ENCODE data around the gene PRM3. TPM values are rescaled to one million over a fixed set of nuclear protein-coding genes. Genes with fewer than 3 reads are reported as not detected.

PRM3 gene
- total RNA-seq, 2 experiments from 2014 or later: not detected

- POLR2A ChIA-PET: interaction anchor here (0.7 to 5.2 kb wide), 14 partner anchors 9 to 269 kb away, joined by 4 to 50 read pairs (median 10); partner anchors contain the start of gene SOCS1
- Mint-ChIP-seq H3K4me3 (peak overlapping the region; percentile 62), H3K4me1 (ENCODE audit: low read depth) (peaks cover 71% of the 10 kb centered on the region), H3K9me3 (no peaks in the 10 kb centered on the region), H3K27me3 (no peaks in the 10 kb centered on the region), H3K36me3 (no peaks in the 10 kb centered on the region), H3K27ac (peak overlapping the region; percentile 99)
- intact Hi-C loops (cut with micrococcal nuclease): loop anchor here (1.0 to 2.0 kb wide), 10 partner anchors 9 to 269 kb away; no protein-coding TSS in a partner anchor
- peak; percentile 92 for DNase-seq
- CTCF ChIA-PET: interaction anchor here (0.7 to 2.1 kb wide), 14 partner anchors 9 to 269 kb away, joined by 3 to 16 read pairs (median 4); partner anchors contain the start of gene SOCS1
These were observed 39.6 kb downstream of the PRM3 start for GRCh38 chr16:11233727-11234376.

DNA sequence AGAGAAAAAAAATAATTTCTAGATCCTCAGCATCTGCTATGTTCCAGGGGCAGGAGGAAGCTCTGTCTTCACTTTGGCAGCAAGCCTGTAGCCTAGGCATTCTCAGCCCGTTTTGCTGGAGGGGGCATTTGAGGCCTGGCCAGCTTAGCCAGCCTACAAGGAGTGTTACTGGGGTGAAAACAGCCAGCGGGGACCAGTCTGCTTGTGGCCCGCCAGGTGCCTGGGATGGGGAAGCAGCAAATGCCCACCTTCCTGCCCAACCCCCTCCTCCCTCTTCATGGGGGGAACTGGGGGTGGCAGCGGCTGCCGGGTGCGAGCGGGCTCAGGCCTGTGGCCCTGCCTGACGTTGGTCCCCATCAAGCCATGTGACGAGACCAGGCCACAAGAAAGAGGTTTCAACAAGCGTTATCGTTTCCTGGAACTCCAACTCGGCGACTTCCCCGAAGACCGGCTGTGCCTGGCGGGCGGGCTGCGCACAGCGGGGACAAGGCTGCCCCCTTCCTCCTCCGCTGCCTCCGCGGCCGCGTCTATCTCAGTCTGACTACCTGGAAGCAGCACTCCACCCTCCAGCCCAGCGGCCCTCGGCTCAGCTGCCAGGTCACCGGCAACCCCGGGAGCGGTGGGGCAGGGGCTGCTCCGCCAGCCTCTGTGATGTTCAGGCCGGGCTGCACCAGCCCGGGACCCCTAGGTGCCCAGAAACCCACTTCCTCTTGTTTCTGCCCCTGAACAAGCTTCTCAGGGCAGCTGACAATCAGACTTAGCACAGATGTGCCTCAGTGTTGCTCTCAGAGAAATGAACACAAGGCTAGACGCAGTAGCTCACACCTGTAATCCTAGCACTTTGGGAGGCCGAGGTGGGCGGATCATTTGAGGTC lies 40.3 kb downstream of the PRM3 start:
- peak; percentile 97 for DNase-seq
- H3K27me3 Mint-ChIP-seq: no peaks in the 10 kb centered on the region
- ChIA-PET POLR2A (interaction anchor here (0.7 to 5.2 kb wide), 15 partner anchors 8 to 268 kb away, joined by 3 to 50 read pairs (median 9); partner anchors contain the start of gene SOCS1), CTCF (interaction anchor here (0.7 to 2.1 kb wide), 15 partner anchors 8 to 269 kb away, joined by 3 to 16 read pairs (median 4); partner anchors contain the start of gene SOCS1)
- H3K36me3 Mint-ChIP-seq: no peaks in the 10 kb centered on the region
- peak overlapping the region; percentile 99 for H3K27ac Mint-ChIP-seq
- H3K9me3 Mint-ChIP-seq: no peaks in the 10 kb centered on the region
- H3K4me1 Mint-ChIP-seq (ENCODE audit: low read depth): peaks cover 74% of the 10 kb centered on the region
- H3K4me3 Mint-ChIP-seq: peak overlapping the region; percentile 62
- intact Hi-C loops (cut with micrococcal nuclease): loop anchor here (1.0 kb wide), 3 partner anchors 8 to 245 kb away; no protein-coding TSS in a partner anchor

- no peaks in the 10 kb centered on the region for H3K9me3 Mint-ChIP-seq
- H3K36me3 Mint-ChIP-seq: no peaks in the 10 kb centered on the region
- H3K4me3 Mint-ChIP-seq: peak overlapping the region; percentile 39
- H3K27me3 Mint-ChIP-seq: no peaks in the 10 kb centered on the region
- no peak for DNase-seq
- ChIA-PET POLR2A (interaction anchor here (0.7 to 5.2 kb wide), 9 partner anchors 8 to 268 kb away, joined by 3 to 50 read pairs (median 15); partner anchors contain the start of gene SOCS1), CTCF (interaction anchor here (1.3 to 2.1 kb wide), 5 partner anchors 14 to 268 kb away, joined by 3 to 16 read pairs (median 7); no protein-coding TSS in a partner anchor)
- intact Hi-C loops (cut with micrococcal nuclease): no loop called here
- peak overlapping the region; percentile 99 for H3K27ac Mint-ChIP-seq
- peaks cover 79% of the 10 kb centered on the region for H3K4me1 Mint-ChIP-seq (ENCODE audit: low read depth)
These were observed 41.1 kb downstream of the PRM3 start for GRCh38 chr16:11232302-11232851.

GRCh38 chr16:11231367-11231970 lies 42.0 kb downstream of the PRM3 start:
- CTCF ChIA-PET: interaction anchor here (1.0 to 1.1 kb wide), 2 partner anchors 13 to 15 kb away, joined by 3 to 4 read pairs; no protein-coding TSS in a partner anchor

GRCh38 chr16:11229906-11230305 lies 43.5 kb downstream of the PRM3 start:
- DNase-seq: no peak
- CTCF ChIA-PET: interaction anchor here (0.8 kb wide), 1 partner anchor 26 kb away, joined by 3 read pairs; the partner anchor contains the start of gene SOCS1
- intact Hi-C loops (cut with micrococcal nuclease): no loop called here
- Mint-ChIP-seq H3K4me1 (ENCODE audit: low read depth) (peaks cover 77% of the 10 kb centered on the region), H3K4me3 (no peak overlapping the region), H3K36me3 (no peaks in the 10 kb centered on the region), H3K27me3 (no peaks in the 10 kb centered on the region), H3K9me3 (no peaks in the 10 kb centered on the region), H3K27ac (peak overlapping the region; percentile 29)
- POLR2A ChIA-PET: interaction anchor here (1.5 to 5.2 kb wide), 2 partner anchors 22 to 25 kb away, joined by 4 to 47 read pairs; partner anchors contain the start of gene SOCS1

More at GRCh38 chr16:11231367-11231970, 42.0 kb downstream of the PRM3 start:
- H3K4me1 Mint-ChIP-seq (ENCODE audit: low read depth): peaks cover 71% of the 10 kb centered on the region
- intact Hi-C loops (cut with micrococcal nuclease): no loop called here
- H3K27me3 Mint-ChIP-seq: no peaks in the 10 kb centered on the region
- no peaks in the 10 kb centered on the region for H3K36me3 Mint-ChIP-seq
- no peak for DNase-seq
- POLR2A ChIA-PET: interaction anchor here (0.7 to 5.2 kb wide), 6 partner anchors 17 to 266 kb away, joined by 3 to 47 read pairs (median 4); partner anchors contain the start of gene SOCS1
- peak overlapping the region; percentile 99 for H3K27ac Mint-ChIP-seq
- H3K9me3 Mint-ChIP-seq: no peaks in the 10 kb centered on the region
- no peak overlapping the region for H3K4me3 Mint-ChIP-seq

DNA sequence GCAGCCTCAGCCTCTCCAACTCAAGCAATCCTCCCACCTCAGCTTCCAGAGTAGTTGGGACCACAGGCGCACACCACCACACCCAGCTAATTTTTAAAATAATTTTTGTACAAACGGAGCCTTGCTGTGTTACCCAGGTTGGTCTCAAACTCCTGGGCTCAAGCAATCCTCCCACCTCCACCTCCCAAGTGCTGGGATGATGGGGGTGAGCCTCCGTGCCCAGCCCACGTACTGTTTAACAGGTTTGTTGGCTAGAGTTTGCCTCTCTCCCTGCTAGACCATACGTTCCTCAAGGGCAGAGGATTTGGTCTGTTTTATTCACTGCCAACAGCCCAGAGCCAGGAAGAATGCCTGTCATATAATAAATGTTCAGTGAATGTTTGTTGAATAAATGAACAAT lies 44.0 kb downstream of the PRM3 start:
- no peaks in the 10 kb centered on the region for H3K36me3 Mint-ChIP-seq
- H3K27ac Mint-ChIP-seq: peak overlapping the region; percentile 33
- ChIA-PET CTCF (no interaction called here), POLR2A (interaction anchor here (5.2 kb wide), 1 partner anchor 26 kb away, joined by 47 read pairs; the partner anchor contains the start of gene SOCS1)
- no peak overlapping the region for H3K4me3 Mint-ChIP-seq
- intact Hi-C loops (cut with micrococcal nuclease): no loop called here
- no peaks in the 10 kb centered on the region for H3K27me3 Mint-ChIP-seq
- H3K4me1 Mint-ChIP-seq (ENCODE audit: low read depth): peaks cover 78% of the 10 kb centered on the region
- H3K9me3 Mint-ChIP-seq: no peaks in the 10 kb centered on the region
- no peak for DNase-seq

DNA sequence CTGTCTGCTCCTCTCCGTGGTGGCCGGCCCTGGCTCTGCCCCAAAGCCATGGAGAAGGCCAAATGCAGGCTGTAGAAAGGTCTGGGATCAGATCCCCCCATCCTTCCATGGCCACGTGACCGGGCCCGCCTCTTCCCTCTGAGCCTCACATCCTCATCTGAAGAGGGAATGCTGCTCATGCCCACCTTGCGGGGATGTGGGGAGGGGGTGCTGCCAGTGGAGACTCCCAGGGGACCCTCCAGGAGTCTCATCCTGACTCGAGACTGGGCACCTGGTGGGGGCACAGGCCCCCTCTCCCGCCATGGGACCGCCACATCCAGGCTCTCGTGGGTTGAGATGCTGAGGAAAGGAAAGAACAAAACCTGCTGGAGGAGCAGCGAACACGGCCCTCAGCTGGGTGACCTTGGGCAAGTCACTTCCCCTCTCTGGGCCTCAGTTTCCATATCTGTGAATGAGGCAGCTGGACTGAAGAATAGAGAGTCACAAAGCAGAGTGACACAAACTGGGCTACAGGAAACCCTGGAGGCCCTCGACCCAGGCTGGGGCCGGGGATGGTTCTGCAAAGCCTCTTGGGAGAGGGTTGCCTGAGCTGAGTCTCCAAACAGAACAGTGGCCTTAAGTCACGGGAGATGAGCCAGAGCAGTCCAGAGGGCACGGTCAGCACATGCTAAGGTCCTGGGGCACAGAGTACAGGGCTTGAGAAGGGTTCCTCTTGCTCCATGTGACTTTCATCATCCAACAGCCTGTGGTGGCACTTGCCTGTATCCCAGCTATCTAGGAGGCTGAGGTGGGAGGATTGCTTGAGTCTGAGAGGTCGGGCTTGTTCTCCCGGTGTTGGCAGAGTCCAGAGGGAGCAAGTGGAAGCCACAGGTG lies 47.5 kb downstream of the PRM3 start:
- peaks cover 2% of the 10 kb centered on the region for H3K36me3 Mint-ChIP-seq
- peaks cover 65% of the 10 kb centered on the region for H3K4me1 Mint-ChIP-seq (ENCODE audit: low read depth)
- H3K4me3 Mint-ChIP-seq: peak overlapping the region; percentile 71
- no peaks in the 10 kb centered on the region for H3K27me3 Mint-ChIP-seq
- intact Hi-C loops (cut with micrococcal nuclease): loop anchor here (1.0 to 2.0 kb wide), 7 partner anchors 7 to 261 kb away; no protein-coding TSS in a partner anchor
- H3K9me3 Mint-ChIP-seq: no peaks in the 10 kb centered on the region
- POLR2A ChIA-PET: interaction anchor here (0.8 to 3.7 kb wide), 14 partner anchors 8 to 268 kb away, joined by 4 to 129 read pairs (median 15); partner anchors contain the start of gene SOCS1
- DNase-seq: peak; percentile 47
- CTCF ChIA-PET: interaction anchor here (0.8 to 2.4 kb wide), 16 partner anchors 7 to 271 kb away, joined by 3 to 24 read pairs (median 6); partner anchors contain the start of gene SOCS1
- peak overlapping the region; percentile 99 for H3K27ac Mint-ChIP-seq

GRCh38 chr16:11224894-11225676 lies 48.3 kb downstream of the PRM3 start:
- Mint-ChIP-seq H3K4me1 (ENCODE audit: low read depth) (peaks cover 64% of the 10 kb centered on the region), H3K36me3 (peaks cover 2% of the 10 kb centered on the region), H3K4me3 (peak overlapping the region; percentile 71), H3K9me3 (no peaks in the 10 kb centered on the region), H3K27me3 (no peaks in the 10 kb centered on the region), H3K27ac (peak overlapping the region; percentile 99)
- CTCF ChIA-PET: interaction anchor here (0.8 to 2.4 kb wide), 21 partner anchors 8 to 270 kb away, joined by 3 to 24 read pairs (median 5); partner anchors contain the start of gene SOCS1
- POLR2A ChIA-PET: interaction anchor here (0.6 to 3.7 kb wide), 31 partner anchors 8 to 481 kb away, joined by 3 to 129 read pairs (median 6); partner anchors contain the start of genes NUBP1 and SOCS1
- peak; percentile 92 for DNase-seq
- intact Hi-C loops (cut with micrococcal nuclease): loop anchor here (1.0 to 2.0 kb wide), 13 partner anchors 8 to 260 kb away; no protein-coding TSS in a partner anchor

GRCh38 chr16:11224096-11224893 lies 49.1 kb downstream of the PRM3 start:
- Mint-ChIP-seq H3K9me3 (peaks cover under 1% of the 10 kb centered on the region), H3K36me3 (peaks cover 2% of the 10 kb centered on the region), H3K27ac (peak overlapping the region; percentile 99), H3K4me3 (peak overlapping the region; percentile 71), H3K4me1 (ENCODE audit: low read depth) (peaks cover 56% of the 10 kb centered on the region), H3K27me3 (no peaks in the 10 kb centered on the region)
- peak; percentile 88 for DNase-seq
- ChIA-PET POLR2A (interaction anchor here (0.7 to 3.7 kb wide), 28 partner anchors 8 to 481 kb away, joined by 3 to 129 read pairs (median 7); partner anchors contain the start of genes NUBP1 and SOCS1), CTCF (interaction anchor here (0.9 to 2.4 kb wide), 19 partner anchors 9 to 269 kb away, joined by 3 to 24 read pairs (median 5); partner anchors contain the start of gene SOCS1)
- intact Hi-C loops (cut with micrococcal nuclease): loop anchor here (1.0 to 2.0 kb wide), 7 partner anchors 18 to 172 kb away; no protein-coding TSS in a partner anchor

Measured in activated CD4-positive, alpha-beta memory T cell treated with anti-CD3 and anti-CD28 coated beads for 36 hours (primary cell).